Mucosa of descending colon (tissue), 3 donors: ENCODE data around the gene PNPLA3. TPM values are rescaled to one million over a fixed set of nuclear protein-coding genes. Genes with fewer than 3 reads are reported as not detected.

Experiments
- ATAC-seq: fragments of 200-7000 bp; cut with Tn5 transposase; one replicate; pipeline ENCODE4 v1.9.1; 2020; ENCODE audit warnings: mild to moderate bottlenecking, moderate library complexity
- DNase-seq, 3 donors: peaks; one replicate each; pipeline ENCODE4 v3.0.0-alpha.2; 2020
- H3K36me3 ChIP-seq: fragments of 200-600 bp; one replicate; pipeline ENCODE4 v1.8.0; 2021; ENCODE audit warnings: low read depth, mild to moderate bottlenecking
- H3K4me1 ChIP-seq: fragments of 200-600 bp; one replicate; pipeline ENCODE4 v1.8.0; 2021; ENCODE audit warnings: low read depth, mild to moderate bottlenecking
- H3K4me3 ChIP-seq: fragments of 200-600 bp; one replicate; pipeline ENCODE4 v1.8.0; 2021; ENCODE audit warnings: mild to moderate bottlenecking
- H3K9me3 ChIP-seq: fragments of 200-600 bp; one replicate; pipeline ENCODE4 v1.8.0; 2021; ENCODE audit warnings: mild to moderate bottlenecking
- CTCF ChIP-seq: fragments of 200-600 bp; IDR thresholded peaks from one replicate; pipeline ENCODE4 v1.8.0; 2022; ENCODE audit warnings: antibody characterized with exemption, mild to moderate bottlenecking
- intact Hi-C, 2 donors: fragments of 100-400 bp; cut with DNase I in 1 of 2; cut with micrococcal nuclease in 1 of 2; formaldehyde crosslinking; loops; one replicate each; pipeline versions ENCODE4 v1.11.0 to v1.11.1; 2022; cut with DNase I, micrococcal nuclease
- long read RNA-seq, 2 donors: library from polyadenylated mRNA; unstranded; transcript quantifications; one replicate each; pipeline ENCODE4 v2.0.0, GENCODE V29; 2019 to 2021
- total RNA-seq, 3 donors: library from RNA; stranded (reverse); fragmentation: NEBNext Ultra II Directional in 2 of 3; extraction: Animal tissue kit (Norgen Biotek cat#: 25700) in 2 of 3; gene quantifications; one replicate each; pipeline versions ENCODE4 v1.2.1 to v1.2.4, GENCODE V29; 2021 to 2023
- donor health status: DM: no; HTN: no; CAD: no; lungs with moderate emphysema.
- donor health status: DM: no; HTN: no; CAD: no.
- donor health status: DM: no; HTN: yes; CAD: no.

The PNPLA3 gene
- total RNA-seq = under 1 TPM; 0.16 to 0.23 (median 0.22) TPM
- long read RNA-seq, donor 1 = 0 reads
- long read RNA-seq, donor 2 = 0 reads

GRCh38 chr22:43923631-43924464, at the start of gene PNPLA3:
Gene PNPLA3 (plus strand): TSS chr22:43923805. CDS start chr22:43923912, 107 bp downstream.
- Histone ChIP-seq H3K36me3 (no peaks in the 10 kb centered on the region), H3K4me3 (no peak within 1 kb of the TSS), H3K4me1 (peaks cover 4% of the 10 kb centered on the region), H3K9me3 (no peaks in the 10 kb centered on the region)
- DNase-seq (peak; percentile 89 to 93 (median 90)), ATAC-seq (peak; percentile 95)
- TF ChIP-seq CTCF = no peak
- intact Hi-C loops = no loop called here

GRCh38 chr22:43876866-43877509, 46.6 kb upstream of the PNPLA3 start:
- no peak overlapping the region for H3K4me3 ChIP-seq
- DNase-seq (peak in 1 of 3 donors; percentile 10), ATAC-seq (no peak)
- no peak for TF ChIP-seq CTCF
- H3K9me3 ChIP-seq = no peaks in the 10 kb centered on the region
- intact Hi-C loops = no loop called here
- no peaks in the 10 kb centered on the region for H3K4me1 ChIP-seq
- H3K36me3 ChIP-seq = no peaks in the 10 kb centered on the region

GRCh38 chr22:43878079-43878795, 45.4 kb upstream of the PNPLA3 start:
- ATAC-seq = no peak
- no peaks in the 10 kb centered on the region for H3K9me3 ChIP-seq
- H3K36me3 ChIP-seq = no peaks in the 10 kb centered on the region
- H3K4me3 ChIP-seq = no peak overlapping the region
- intact Hi-C loops = no loop called here
- DNase-seq = peak in 1 of 3 donors; percentile 19
- H3K4me1 ChIP-seq = no peaks in the 10 kb centered on the region
- TF ChIP-seq CTCF = no peak

GRCh38 chr22:43878831-43879550, 44.6 kb upstream of the PNPLA3 start:
- intact Hi-C loops = no loop called here
- no peaks in the 10 kb centered on the region for H3K4me1 ChIP-seq
- DNase-seq (peak in 1 of 3 donors; percentile 21), ATAC-seq (no peak)
- TF ChIP-seq CTCF = no peak
- H3K4me3 ChIP-seq = no peak overlapping the region
- H3K36me3 ChIP-seq = no peaks in the 10 kb centered on the region
- H3K9me3 ChIP-seq = no peaks in the 10 kb centered on the region

- TF ChIP-seq CTCF = no peak
- intact Hi-C loops = no loop called here
- DNase-seq = peak in 1 of 3 donors; percentile 19
- Histone ChIP-seq H3K4me1 (no peaks in the 10 kb centered on the region), H3K36me3 (no peaks in the 10 kb centered on the region), H3K4me3 (no peak overlapping the region), H3K9me3 (no peaks in the 10 kb centered on the region)
- no peak for ATAC-seq
Observed at GRCh38 chr22:43879901-43880540, 43.6 kb upstream of the PNPLA3 start.
